TTC549 (cell line): ENCODE data around the gene DPP10.

Experiments used
- FAIRE-seq: peaks from 2 replicates; lab custom pipeline; 2012; peaks lifted over from hg19 to GRCh38; lab: Jason Lieb, UNC

Gene DPP10

GRCh38 chr2:115569547-115569946, 1127.1 kb downstream of the DPP10 start:
- no peak for FAIRE-seq

GRCh38 chr2:115572746-115573145, 1130.3 kb downstream of the DPP10 start:
- no peak for FAIRE-seq

- FAIRE-seq = no peak
Measured at GRCh38 chr2:115573756-115574155, 1131.3 kb downstream of the DPP10 start.

- FAIRE-seq = no peak
Measured at GRCh38 chr2:115574667-115575066, 1132.2 kb downstream of the DPP10 start.

- FAIRE-seq = no peak
Measured at GRCh38 chr2:115580784-115581183, 1138.3 kb downstream of the DPP10 start.

GRCh38 chr2:115584507-115584906, 1142.1 kb downstream of the DPP10 start:
- no peak for FAIRE-seq

GRCh38 chr2:115596659-115597375, 1154.4 kb downstream of the DPP10 start:
- FAIRE-seq = no peak

GRCh38 chr2:115603285-115603684, 1160.8 kb downstream of the DPP10 start:
- FAIRE-seq = no peak

- no peak for FAIRE-seq
Measured at GRCh38 chr2:115606350-115606749, 1163.9 kb downstream of the DPP10 start.

GRCh38 chr2:115609978-115610377, 1167.5 kb downstream of the DPP10 start:
- FAIRE-seq = no peak

GRCh38 chr2:115610888-115611287, 1168.4 kb downstream of the DPP10 start:
- FAIRE-seq = no peak

GRCh38 chr2:115624332-115624731, 1181.9 kb downstream of the DPP10 start:
- FAIRE-seq = no peak

GRCh38 chr2:115634578-115634977, 1192.1 kb downstream of the DPP10 start:
- FAIRE-seq = no peak

GRCh38 chr2:115635430-115635829, 1193.0 kb downstream of the DPP10 start:
- no peak for FAIRE-seq

- FAIRE-seq = no peak
Measured at GRCh38 chr2:115649731-115650130, 1207.3 kb downstream of the DPP10 start.

GRCh38 chr2:115650827-115651226, 1208.4 kb downstream of the DPP10 start:
- no peak for FAIRE-seq

GRCh38 chr2:115652652-115653051, 1210.2 kb downstream of the DPP10 start:
- no peak for FAIRE-seq

GRCh38 chr2:115654362-115654761, 1211.9 kb downstream of the DPP10 start:
- FAIRE-seq = no peak

GRCh38 chr2:115678129-115678528, 1235.7 kb downstream of the DPP10 start:
- no peak for FAIRE-seq

- no peak for FAIRE-seq
Measured at GRCh38 chr2:115684345-115684744, 1241.9 kb downstream of the DPP10 start.

GRCh38 chr2:115691409-115691808, 1249.0 kb downstream of the DPP10 start:
- FAIRE-seq = no peak

GRCh38 chr2:115694651-115695050, 1252.2 kb downstream of the DPP10 start:
- no peak for FAIRE-seq

- no peak for FAIRE-seq
Measured at GRCh38 chr2:115733190-115733775, 1290.8 kb downstream of the DPP10 start.

GRCh38 chr2:115738111-115738510, 1295.7 kb downstream of the DPP10 start:
- no peak for FAIRE-seq
